B cell (primary cell): ENCODE measurements around the gene CCDC124.

ENCODE experiments used
- CTCF ChIP-seq: fragments of 200-600 bp; IDR thresholded peaks from one replicate; pipeline ENCODE4 v1.8.0; 2022; ENCODE audit warnings: antibody characterized with exemption, mild to moderate bottlenecking
- EZH2 ChIP-seq: IDR thresholded peaks from 2 replicates; pipeline ENCODE4 v1.6.1; 2012; ENCODE audit warnings: borderline replicate concordance, low read depth, mild to moderate bottlenecking, moderate library complexity, low read length; ENCODE audit not compliant: insufficient read depth, poor library complexity, severe bottlenecking

DNA sequence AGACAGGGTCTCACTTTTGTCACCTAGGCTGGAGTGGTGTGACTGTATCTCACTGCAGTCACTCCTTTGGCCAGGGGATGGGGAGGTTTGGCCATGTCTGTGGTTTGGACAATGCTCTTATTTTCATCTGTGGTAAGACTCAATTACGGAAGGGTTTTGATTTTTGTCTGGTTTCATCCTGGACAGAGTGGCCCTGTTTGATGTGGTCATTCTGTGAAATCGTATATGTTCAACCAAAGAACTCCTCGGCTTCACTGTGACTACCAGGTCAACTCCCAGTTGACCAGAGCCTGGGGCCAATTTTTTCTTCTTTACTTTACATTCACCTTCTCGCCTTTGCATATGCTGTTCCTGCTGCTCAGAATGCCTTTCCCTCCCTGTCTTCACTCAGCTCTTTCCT lies 6.8 kb upstream of the CCDC124 start:
- TF ChIP-seq CTCF, result no peak
- no peak for TF ChIP-seq EZH2
